Stimulated activated naive B cell treated with anti-CD40 and anti-IgM and Interleukin-4, amounts not matched to agents 10 μg/mL and 1 μg/mL and 100 μg/mL, for 72 hours (primary cell): ENCODE results near the gene NDFIP2.
"Not testable (repeated sequence)": the region's sequence is repeated elsewhere in the genome, so short reads cannot be mapped to it uniquely, and the experiment has no call there.

Experiments
- ATAC-seq, 2 donors: fragments of 150-1000 bp; cut with Tn5 transposase; replicated peaks; 2 replicates each; pipeline ENCODE4 v1.10.0; 2021; ENCODE audit warnings: moderate library complexity in 1 of 2
- DNase-seq: peaks from one replicate; pipeline ENCODE4 v3.0.0; 2021
- H3K27ac Mint-ChIP-seq: one replicate; pipeline ENCODE4 v1.8.0; 2022; ENCODE audit warnings: mild to moderate bottlenecking, mixed read lengths
- H3K27me3 Mint-ChIP-seq, 2 donors: one replicate each; pipeline ENCODE4 v1.8.0; 2022; ENCODE audit warnings: mixed read lengths in 2 of 2
- H3K36me3 Mint-ChIP-seq, 2 donors: one replicate each; pipeline ENCODE4 v1.8.0; 2022; ENCODE audit warnings: mixed read lengths in 2 of 2, mild to moderate bottlenecking in 1 of 2
- H3K4me1 Mint-ChIP-seq, 2 donors: one replicate each; pipeline ENCODE4 v1.8.0; 2022; ENCODE audit warnings: mixed read lengths in 2 of 2, mild to moderate bottlenecking in 1 of 2
- H3K4me3 Mint-ChIP-seq, 2 donors: one replicate each; pipeline ENCODE4 v1.8.0; 2022; ENCODE audit warnings: mild to moderate bottlenecking in 2 of 2, mixed read lengths in 2 of 2, moderate library complexity in 1 of 2
- H3K9me3 Mint-ChIP-seq, 2 donors: one replicate each; pipeline ENCODE4 v1.8.0; 2022; ENCODE audit warnings: mixed read lengths in 2 of 2, mild to moderate bottlenecking in 1 of 2

The NDFIP2 gene

DNA sequence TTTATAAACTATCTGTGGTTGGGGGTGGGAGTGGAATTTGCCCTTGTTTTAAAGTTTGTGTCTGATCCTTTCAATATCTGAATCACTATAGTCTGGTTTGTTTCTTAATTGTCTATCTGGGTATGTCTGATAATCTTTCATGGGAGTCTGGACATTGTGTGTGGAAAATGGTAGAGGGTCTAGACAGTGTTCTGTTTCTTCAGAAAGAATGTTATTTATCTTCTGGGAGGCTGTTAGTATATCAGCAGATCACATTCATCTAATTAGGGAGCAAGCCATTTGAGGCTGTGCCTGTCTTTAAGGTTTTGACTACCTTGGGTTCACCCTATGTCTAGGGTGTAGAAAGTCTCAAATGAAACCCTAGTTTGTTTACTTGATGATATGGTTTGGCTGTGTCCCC lies 110.5 kb downstream of the NDFIP2 start:
- Mint-ChIP-seq H3K27me3 (peaks cover 0 to 3% of the 10 kb centered on the region in 2 donors), H3K9me3 (peaks cover 4 to 6% of the 10 kb centered on the region in 2 donors), H3K36me3 (no peaks in the 10 kb centered on the region), H3K4me3 (no peak overlapping the region), H3K27ac (no peak overlapping the region), H3K4me1 (no peaks in the 10 kb centered on the region)
- no peak for ATAC-seq
- no peak for DNase-seq

DNA sequence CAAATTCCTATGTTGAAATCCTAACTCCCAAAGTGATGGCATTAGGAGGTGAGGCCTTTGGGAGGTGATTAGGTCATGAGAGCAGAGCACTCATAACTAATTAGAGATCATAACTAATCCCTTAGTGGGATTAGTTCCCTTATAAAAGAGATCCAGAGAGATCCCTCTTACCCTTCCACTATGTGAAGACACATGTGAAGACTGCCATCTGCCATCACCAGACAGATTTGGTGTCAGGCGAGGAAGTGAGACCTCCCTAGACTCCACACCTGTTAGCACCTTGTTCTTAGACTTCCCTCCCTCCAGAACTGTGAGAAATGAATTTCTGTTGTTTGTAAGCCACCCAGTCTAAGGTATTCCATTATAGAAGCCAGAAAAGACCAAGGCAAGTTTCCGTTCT lies 112.2 kb downstream of the NDFIP2 start:
- Mint-ChIP-seq H3K36me3 (no peaks in the 10 kb centered on the region), H3K4me3 (no peak overlapping the region), H3K4me1 (no peaks in the 10 kb centered on the region), H3K9me3 (peaks cover 4% of the 10 kb centered on the region in 2 donors), H3K27ac (no peak overlapping the region), H3K27me3 (peaks cover 0 to 3% of the 10 kb centered on the region in 2 donors)
- DNase-seq (no peak), ATAC-seq (no peak)

DNA sequence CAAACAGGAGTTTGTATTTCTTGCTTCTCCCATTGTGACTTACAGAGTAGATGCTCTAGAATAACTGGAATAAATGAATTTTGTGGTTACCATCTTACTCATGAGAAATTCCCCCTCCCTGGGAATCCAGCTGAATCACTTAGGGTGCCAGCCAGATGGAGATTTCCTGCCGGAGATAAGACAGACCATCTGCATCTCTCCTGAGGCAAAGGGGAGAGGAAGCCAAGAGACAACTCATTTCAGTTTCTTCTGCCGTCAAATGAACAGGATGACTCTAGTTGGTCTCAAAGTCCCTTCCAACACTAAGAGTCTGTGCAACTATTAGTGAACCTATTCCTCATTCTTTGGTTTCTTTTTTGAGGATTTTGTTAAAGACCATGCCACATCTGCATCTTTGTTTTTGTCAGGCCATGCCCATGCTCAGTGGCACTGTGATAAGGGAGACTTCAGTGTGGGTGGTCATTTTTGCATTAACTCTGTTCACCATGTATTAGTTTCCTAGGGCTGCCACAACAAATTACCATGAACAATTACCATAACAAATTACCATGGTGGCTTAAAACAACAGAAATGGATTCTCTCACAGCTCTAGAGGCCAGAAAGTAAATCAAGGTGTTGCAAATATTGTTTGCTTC lies 112.8 kb downstream of the NDFIP2 start:
- Mint-ChIP-seq H3K27me3 (peaks cover 0 to 3% of the 10 kb centered on the region in 2 donors), H3K4me3 (no peak overlapping the region), H3K27ac (no peak overlapping the region), H3K9me3 (peaks cover 3 to 4% of the 10 kb centered on the region in 2 donors), H3K4me1 (no peaks in the 10 kb centered on the region), H3K36me3 (no peaks in the 10 kb centered on the region)
- ATAC-seq (no peak), DNase-seq (no peak)

DNA sequence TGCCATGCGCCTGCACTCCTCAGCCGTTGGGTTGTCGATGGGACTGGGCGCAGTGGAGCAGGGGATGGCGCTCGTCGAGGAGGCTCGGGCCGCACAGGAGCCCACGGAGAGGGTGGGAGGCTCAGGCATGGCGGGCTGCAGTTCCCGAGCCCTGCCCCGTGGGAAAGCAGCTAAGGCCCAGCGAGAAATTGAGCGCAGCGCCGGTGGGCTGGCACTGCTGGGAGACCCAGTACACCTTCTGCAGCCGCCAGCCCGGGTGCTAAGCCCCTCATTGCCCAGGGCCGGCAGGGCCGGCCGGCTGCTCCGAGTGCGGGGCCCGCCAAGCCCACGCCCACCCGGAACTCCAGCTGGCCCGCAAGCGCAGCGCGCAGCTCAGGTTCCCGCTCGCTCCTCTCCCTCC lies 119.2 kb downstream of the NDFIP2 start:
- H3K36me3 Mint-ChIP-seq, H3K27ac Mint-ChIP-seq, H3K4me3 Mint-ChIP-seq, H3K27me3 Mint-ChIP-seq, ATAC-seq, H3K4me1 Mint-ChIP-seq, H3K9me3 Mint-ChIP-seq, DNase-seq: not testable (repeated sequence)

DNA sequence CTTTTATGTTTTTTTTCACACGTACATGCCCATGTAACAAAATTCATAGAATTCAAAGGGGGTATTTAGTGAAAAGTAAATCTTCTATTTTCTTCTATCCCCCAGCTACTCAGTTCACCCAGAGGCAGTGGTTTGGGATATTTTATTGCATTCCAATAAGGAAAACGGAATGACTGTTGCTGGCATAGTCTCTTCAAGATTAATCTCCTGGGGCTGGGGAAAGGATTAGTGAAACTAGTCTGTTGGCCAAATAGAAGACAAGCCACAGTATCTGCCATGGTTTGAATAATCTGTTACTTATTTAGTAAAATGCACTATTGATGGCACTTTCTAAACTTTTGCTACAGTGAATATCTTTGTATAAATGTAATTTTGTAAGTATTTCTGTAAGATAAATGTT lies 122.0 kb downstream of the NDFIP2 start:
- DNase-seq (no peak), ATAC-seq (no peak)
- Mint-ChIP-seq H3K36me3 (no peaks in the 10 kb centered on the region), H3K27me3 (no peaks in the 10 kb centered on the region), H3K4me1 (no peaks in the 10 kb centered on the region), H3K4me3 (no peak overlapping the region), H3K9me3 (peaks cover 0 to 4% of the 10 kb centered on the region in 2 donors), H3K27ac (no peak overlapping the region)

DNA sequence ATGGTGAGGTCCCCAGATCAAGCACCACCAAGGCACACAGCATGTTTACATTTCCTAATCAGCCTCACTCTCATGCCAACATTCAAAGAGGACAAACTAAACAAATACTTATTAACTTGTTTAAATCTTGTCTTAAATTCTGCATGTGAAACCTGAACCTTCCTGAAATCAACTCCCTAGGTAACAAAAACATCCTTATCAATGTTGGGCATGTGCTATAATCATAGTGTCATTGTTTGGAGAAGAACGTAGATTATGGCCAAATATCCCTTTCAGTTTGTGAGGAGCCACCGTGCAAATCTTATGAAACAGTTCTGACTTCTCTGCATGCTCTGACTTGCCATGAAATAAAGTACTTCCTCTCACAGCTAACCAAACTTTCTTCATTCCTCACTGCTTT lies 123.8 kb downstream of the NDFIP2 start:
- H3K4me3 Mint-ChIP-seq, result no peak overlapping the region

More for the DNA sequence above, 123.8 kb downstream of the NDFIP2 start:
- Mint-ChIP-seq H3K36me3 (no peaks in the 10 kb centered on the region), H3K27ac (no peak overlapping the region), H3K9me3 (peaks cover 0 to 5% of the 10 kb centered on the region in 2 donors), H3K27me3 (no peaks in the 10 kb centered on the region), H3K4me1 (no peaks in the 10 kb centered on the region)
- DNase-seq (no peak), ATAC-seq (no peak)
